Measurements from ENCODE around the gene EXOC6B. TPM values are rescaled to one million over a fixed set of nuclear protein-coding genes. Genes with fewer than 3 reads are reported as not detected.

Gene EXOC6B
- total RNA-seq, 2 donors from 2014 or later: 21.3 to 28.8 TPM

DNA sequence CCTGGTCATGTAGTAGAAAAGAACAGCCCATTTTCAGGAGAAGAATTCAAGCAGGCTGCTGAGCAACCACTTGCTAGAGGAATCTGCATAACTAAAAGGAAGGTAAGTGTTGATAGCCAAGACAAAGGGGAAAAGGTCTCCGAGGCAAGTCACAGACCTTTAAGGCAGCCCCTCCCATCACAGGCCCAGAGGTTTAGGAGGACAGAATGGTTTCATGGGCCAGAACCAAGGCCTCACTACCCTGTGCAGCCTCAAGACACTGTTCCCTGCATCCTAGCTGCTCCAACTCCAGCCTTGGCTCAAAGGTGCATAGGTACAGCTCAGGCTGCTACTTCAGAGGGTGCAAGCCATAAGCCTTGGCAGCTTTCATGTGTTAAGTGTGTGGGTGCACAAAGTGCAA lies 439.5 kb downstream of the EXOC6B start:
- no peaks in the 10 kb centered on the region for H3K4me1 ChIP-seq
- no peaks in the 10 kb centered on the region for H3K27me3 ChIP-seq
- no peak overlapping the region for H3K9ac ChIP-seq (ENCODE audit: low read depth in 2 of 2, low read length in 2 of 2)
- no peak overlapping the region for H3K27ac ChIP-seq
- H3K9me3 ChIP-seq: peaks cover 6% of the 10 kb centered on the region
- intact Hi-C loops (cut with DNase I): no loop called here
- no peaks in the 10 kb centered on the region for H3K36me3 ChIP-seq
- TF ChIP-seq CTCF (IDR thresholded peaks at IDR 0.05): no peak
- no peak overlapping the region for H3K4me3 ChIP-seq
- no peak for DNase-seq

- Histone ChIP-seq H3K4me3 (no peak overlapping the region), H3K36me3 (no peaks in the 10 kb centered on the region), H3K9ac (ENCODE audit: low read depth in 2 of 2, low read length in 2 of 2) (no peak overlapping the region), H3K27me3 (no peaks in the 10 kb centered on the region), H3K9me3 (no peaks in the 10 kb centered on the region), H3K27ac (no peak overlapping the region), H3K4me1 (no peaks in the 10 kb centered on the region)
- intact Hi-C loops (cut with DNase I): no loop called here
- DNase-seq: no peak
- no peak for TF ChIP-seq CTCF (IDR thresholded peaks at IDR 0.05)
Measured at GRCh38 chr2:72378753-72379348, 447.0 kb downstream of the EXOC6B start.

DNA sequence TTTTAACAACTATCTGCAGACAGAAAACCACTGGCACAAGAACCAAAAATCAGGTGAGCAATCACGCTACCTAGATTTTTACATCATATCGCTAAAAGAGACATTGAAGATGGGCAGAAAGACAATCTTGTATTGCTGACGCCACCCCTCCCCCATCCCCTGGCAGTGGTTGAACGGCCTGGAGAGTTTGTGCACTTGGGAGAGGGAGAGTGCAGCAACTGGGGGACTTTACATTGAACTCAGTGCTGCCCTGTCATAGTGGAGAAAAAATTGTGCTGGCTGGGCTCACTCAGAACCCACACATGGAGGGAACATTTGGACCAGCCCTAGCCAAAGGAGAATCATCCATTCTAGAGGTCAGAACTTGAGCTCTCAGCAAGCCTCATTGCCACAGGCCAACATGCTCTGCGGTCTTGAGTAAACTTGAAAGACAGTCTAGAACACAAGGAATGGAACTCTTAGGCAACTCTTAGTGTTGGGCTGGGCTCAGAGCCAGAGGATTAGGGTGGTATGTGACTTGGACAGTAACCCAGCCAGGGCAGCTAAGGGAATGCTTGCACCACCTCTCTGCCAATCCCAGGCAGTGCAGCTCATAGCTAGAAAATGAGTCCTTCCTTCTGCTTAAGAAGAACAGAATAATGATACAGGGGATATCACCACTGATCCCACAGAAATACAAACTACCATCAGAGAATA lies 458.2 kb downstream of the EXOC6B start:
- H3K4me3 ChIP-seq: no peak overlapping the region
- H3K4me1 ChIP-seq: no peaks in the 10 kb centered on the region
- no peaks in the 10 kb centered on the region for H3K27me3 ChIP-seq
- no peak for TF ChIP-seq CTCF (IDR thresholded peaks at IDR 0.05)
- H3K9me3 ChIP-seq: no peaks in the 10 kb centered on the region
- no peak overlapping the region for H3K9ac ChIP-seq (ENCODE audit: low read depth in 2 of 2, low read length in 2 of 2)
- DNase-seq: peak; percentile 18
- intact Hi-C loops (cut with DNase I): no loop called here
- H3K36me3 ChIP-seq: no peaks in the 10 kb centered on the region
- H3K27ac ChIP-seq: no peak overlapping the region

DNA sequence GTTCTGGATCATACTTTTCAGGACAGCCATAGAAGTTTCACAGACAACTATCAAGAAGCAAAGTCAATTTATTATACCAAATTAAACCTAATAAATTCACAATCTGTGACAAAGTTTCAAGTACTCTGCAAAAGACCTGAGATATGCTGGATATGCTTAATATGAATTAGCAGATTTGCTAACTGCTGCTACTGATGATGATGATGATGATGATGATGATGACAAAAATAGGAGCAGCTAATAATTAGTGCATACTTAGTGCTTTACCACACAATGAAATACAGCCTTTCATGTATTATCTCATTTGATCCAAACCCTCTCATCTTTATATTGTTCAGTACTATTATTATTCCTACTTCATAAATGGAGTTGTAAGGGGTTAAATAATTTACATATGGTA lies 462.4 kb downstream of the EXOC6B start:
- intact Hi-C loops (cut with DNase I): no loop called here

DNA sequence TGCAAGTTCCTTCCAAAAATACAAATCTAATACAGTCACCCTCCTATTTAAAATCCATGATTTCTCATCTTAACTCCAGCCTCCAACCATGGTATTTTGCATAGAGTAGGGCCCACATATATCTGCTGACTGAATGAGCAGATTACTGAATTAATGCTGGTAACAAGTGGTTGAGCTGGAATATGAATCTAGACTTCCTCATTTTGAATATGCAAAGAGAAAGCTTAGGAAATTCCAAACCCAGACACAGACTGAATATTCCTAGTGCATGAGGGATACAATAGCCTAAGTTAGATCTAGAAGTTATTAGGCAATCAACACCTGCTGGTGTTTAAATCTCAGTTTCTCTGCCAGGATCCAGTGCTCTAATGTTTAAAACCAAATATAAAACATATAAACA lies 463.1 kb downstream of the EXOC6B start:
- no peaks in the 10 kb centered on the region for H3K36me3 ChIP-seq
- H3K9ac ChIP-seq (ENCODE audit: low read depth in 2 of 2, low read length in 2 of 2): no peak overlapping the region
- no peaks in the 10 kb centered on the region for H3K27me3 ChIP-seq
- no peaks in the 10 kb centered on the region for H3K4me1 ChIP-seq
- no peak for TF ChIP-seq CTCF (IDR thresholded peaks at IDR 0.05)
- H3K9me3 ChIP-seq: no peaks in the 10 kb centered on the region
- no peak for DNase-seq
- H3K27ac ChIP-seq: no peak overlapping the region
- intact Hi-C loops (cut with DNase I): no loop called here
- no peak overlapping the region for H3K4me3 ChIP-seq

More for the DNA sequence above, 462.4 kb downstream of the EXOC6B start:
- no peak for DNase-seq
- TF ChIP-seq CTCF (IDR thresholded peaks at IDR 0.05): no peak
- H3K4me1 ChIP-seq: no peaks in the 10 kb centered on the region
- H3K36me3 ChIP-seq: no peaks in the 10 kb centered on the region
- H3K9me3 ChIP-seq: no peaks in the 10 kb centered on the region
- no peak overlapping the region for H3K27ac ChIP-seq
- H3K9ac ChIP-seq (ENCODE audit: low read depth in 2 of 2, low read length in 2 of 2): no peak overlapping the region
- no peak overlapping the region for H3K4me3 ChIP-seq
- no peaks in the 10 kb centered on the region for H3K27me3 ChIP-seq
